GM10266 (cell line): Measurements from ENCODE around the gene ATAD3C.

Source experiments
- DNase-seq: peaks from one replicate; pipeline ENCODE4 v3.0.0; 2012; ENCODE audit errors: extremely low spot score
- CTCF ChIP-seq: IDR thresholded peaks from 2 replicates; pipeline ENCODE4 v1.5.1; 2012; ENCODE audit warnings: mild to moderate bottlenecking, low read depth; ENCODE audit not compliant: control insufficient read depth, insufficient read depth; ENCODE audit errors: missing control alignments

The ATAD3C gene

DNA sequence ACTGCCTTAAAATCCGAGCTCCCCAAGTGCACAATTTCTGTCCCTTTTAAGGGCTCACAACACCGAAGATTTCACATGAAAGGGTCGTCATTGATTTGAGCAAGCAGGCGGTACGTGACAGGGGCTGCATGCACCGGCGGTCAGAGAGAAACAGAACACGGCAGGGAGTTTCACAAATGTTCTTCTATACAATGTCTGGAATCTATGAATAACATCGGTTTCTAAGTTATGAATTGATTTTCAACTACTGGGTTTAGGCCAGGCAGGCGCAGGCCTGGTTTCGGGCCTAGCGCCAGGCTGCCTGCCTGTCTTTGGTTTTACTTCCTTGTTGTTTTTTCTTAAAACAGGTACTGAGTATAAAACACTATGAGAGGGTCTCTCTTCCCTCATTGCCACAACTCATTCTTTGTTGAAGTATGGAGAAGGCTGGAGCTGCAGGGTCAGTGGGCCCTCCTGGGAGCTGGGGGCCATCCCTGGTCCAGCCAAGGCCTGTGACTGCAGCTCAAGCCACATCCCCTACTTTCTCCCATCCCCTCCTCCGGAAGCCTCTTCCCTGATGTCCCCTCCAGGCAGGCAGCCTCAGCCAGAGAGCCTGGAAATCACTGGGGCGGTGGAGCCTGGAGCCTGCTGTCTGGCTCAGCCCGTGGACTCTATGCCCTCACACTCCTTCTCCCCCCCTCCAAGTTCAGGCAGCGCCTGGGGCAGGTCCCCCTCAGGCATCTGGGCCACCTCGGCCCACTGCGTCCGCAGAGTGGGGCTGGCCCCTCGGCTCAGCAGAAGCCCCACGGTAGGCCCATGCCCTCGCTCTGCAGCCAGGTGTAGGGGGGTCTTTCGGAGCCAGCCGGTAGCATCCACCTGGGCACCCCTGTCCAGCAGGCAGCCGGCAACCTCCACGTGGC is 30.8 kb upstream of the ATAD3C start:
- DNase-seq: peak; percentile 42
- no peak for TF ChIP-seq CTCF

GRCh38 chr1:1419363-1419812 is 30.1 kb upstream of the ATAD3C start:
- DNase-seq: peak; percentile 27

DNA sequence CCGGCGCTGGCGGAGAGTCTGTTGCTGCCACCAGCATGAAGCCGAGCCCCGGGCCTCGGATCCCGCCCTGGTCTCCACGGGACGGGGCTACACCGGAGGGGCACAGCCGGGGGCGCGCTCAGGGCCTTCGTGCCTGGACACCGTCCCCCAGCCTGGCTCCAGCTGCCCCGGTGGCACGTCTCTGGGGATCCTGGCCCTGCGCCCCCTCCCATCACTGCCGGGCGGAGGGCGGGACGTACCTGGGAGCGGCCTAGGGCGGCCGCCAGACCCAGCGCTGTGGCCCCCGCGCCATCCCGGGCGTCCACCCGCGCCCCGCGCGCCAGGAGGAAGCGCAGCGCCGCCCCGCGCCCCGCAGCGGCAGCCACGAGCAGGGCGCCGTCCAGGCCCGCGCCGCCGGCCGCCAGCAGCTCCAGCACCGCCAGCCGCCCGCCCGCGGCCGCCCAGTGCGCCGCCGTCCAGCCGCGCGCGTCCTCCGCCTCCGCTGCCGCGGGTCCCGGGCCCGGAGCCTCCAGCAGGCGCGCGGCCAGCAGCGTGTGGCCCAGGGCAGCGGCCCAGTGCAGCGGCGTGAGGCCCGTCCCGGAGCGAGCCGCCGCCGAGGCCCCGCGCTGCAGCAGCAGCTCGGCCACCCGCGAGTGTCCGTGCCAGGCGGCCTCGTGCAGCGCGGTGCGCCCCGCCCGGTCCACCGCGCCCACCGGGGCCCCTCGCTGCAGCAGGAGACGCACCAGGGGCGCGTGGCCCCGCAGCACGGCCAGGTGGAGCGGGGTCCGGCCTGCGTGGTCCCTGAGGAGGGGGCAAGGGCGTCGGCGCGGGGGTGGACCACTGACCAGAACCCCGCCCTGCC is 29.5 kb upstream of the ATAD3C start:
- TF ChIP-seq CTCF: peak; percentile 6
- DNase-seq: peak; percentile 56

More at GRCh38 chr1:1419363-1419812, 30.1 kb upstream of the ATAD3C start:
- TF ChIP-seq CTCF: no peak

DNA sequence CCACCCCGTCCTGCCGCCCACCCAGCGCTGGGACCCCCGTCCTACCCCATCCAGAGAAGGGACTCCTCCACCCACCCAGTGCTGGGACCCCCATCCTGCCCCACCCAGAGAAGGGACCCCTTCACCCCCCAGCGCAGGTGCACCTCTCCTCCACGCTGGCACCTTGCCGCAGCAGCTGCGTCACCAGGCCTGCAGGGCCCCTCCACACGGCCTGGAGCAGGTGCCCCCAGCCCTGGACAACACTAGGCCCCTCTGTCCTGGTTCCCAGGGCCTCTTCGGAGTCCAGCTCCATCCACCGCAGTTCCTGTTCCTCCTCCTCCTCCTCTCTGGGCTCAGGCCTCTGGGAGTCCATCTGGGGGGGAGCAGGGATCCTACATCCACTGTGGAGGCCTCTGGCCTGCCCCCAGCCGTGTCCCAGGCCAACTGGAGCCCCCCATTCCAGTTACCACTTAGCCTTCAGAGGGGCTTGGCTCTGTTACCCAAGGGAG is 28.8 kb upstream of the ATAD3C start:
- DNase-seq: peak; percentile 30
- no peak for TF ChIP-seq CTCF

GRCh38 chr1:1421147-1421906 is 28.2 kb upstream of the ATAD3C start, which contains the start of gene ANKRD65:
ANKRD65 (minus strand) TSS chr1:1421276; CDS start chr1:1421005, 271 bp downstream.
- peak; percentile 21 for DNase-seq
- TF ChIP-seq CTCF: no peak

DNA sequence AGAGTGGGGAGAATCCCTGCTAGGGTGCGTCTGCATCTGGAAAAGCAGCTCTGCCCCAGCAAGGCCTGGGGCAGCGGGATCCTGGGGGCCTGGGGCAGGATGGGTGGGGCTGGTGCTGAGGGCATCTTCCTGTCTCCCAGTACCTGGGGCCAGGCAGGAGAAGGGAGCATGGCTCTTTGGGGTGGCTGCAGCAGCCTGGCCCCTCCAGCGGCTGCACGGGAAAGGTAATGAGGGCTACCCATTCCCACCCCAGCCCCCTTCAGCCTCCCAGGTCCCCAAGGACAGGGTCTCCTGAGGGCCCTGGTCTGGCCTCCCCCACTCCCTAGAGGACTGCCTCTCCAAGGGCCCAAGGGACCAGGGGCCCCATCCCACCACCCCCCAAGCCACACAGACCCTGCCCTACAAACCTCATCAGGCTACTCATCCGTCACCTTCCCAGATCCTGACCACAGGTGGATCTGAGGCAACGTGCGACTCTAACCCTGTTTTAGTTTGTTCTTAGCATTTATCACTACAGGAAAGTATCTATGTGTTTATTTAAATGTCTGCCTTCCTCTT is 27.5 kb upstream of the ATAD3C start:
- TF ChIP-seq CTCF: no peak
- peak; percentile 28 for DNase-seq
